Activated naive CD4-positive, alpha-beta T cell treated with anti-CD3 and anti-CD28 coated beads for 36 hours (primary cell): ENCODE data around the gene PARD3B. TPM values are rescaled to one million over a fixed set of nuclear protein-coding genes. Genes with fewer than 3 reads are reported as not detected.

Source experiments
- CTCF ChIA-PET: fragments of 350-600 bp; sonication (Branson Sonifier 250); formaldehyde crosslinking; loops from one replicate; lab custom pipeline; 2021; ENCODE audit warnings: antibody characterized with exemption; lab: Charles Lee
- DNase-seq: peaks from one replicate; pipeline ENCODE4 v3.0.0-alpha.2; 2020
- H3K27ac Mint-ChIP-seq: one replicate; pipeline ENCODE4 v1.8.0; 2021; ENCODE audit warnings: mild to moderate bottlenecking, mixed read lengths
- H3K27me3 Mint-ChIP-seq: one replicate; pipeline ENCODE4 v1.8.0; 2021; ENCODE audit warnings: low read depth, mixed read lengths
- H3K36me3 Mint-ChIP-seq: one replicate; pipeline ENCODE4 v1.8.0; 2021; ENCODE audit warnings: low read depth, mixed read lengths
- H3K4me1 Mint-ChIP-seq: one replicate; pipeline ENCODE4 v1.8.0; 2021; ENCODE audit warnings: low read depth, mixed read lengths
- H3K4me3 Mint-ChIP-seq: one replicate; pipeline ENCODE4 v1.8.0; 2021; ENCODE audit warnings: mild to moderate bottlenecking, moderate library complexity, mixed read lengths
- H3K9me3 Mint-ChIP-seq: one replicate; pipeline ENCODE4 v1.8.0; 2021; ENCODE audit warnings: mixed read lengths
- intact Hi-C: fragments of 100-400 bp; cut with micrococcal nuclease; formaldehyde crosslinking; loops from one replicate; pipeline ENCODE4 v1.15.1; 2023
- total RNA-seq, 2 experiments: library from RNA; stranded (reverse); gene quantifications; one replicate each; pipeline ENCODE4 v1.2.3, GENCODE V29; 2021

PARD3B gene
- total RNA-seq, 2 experiments from 2014 or later, result 0.15 to 0.43 TPM

DNA sequence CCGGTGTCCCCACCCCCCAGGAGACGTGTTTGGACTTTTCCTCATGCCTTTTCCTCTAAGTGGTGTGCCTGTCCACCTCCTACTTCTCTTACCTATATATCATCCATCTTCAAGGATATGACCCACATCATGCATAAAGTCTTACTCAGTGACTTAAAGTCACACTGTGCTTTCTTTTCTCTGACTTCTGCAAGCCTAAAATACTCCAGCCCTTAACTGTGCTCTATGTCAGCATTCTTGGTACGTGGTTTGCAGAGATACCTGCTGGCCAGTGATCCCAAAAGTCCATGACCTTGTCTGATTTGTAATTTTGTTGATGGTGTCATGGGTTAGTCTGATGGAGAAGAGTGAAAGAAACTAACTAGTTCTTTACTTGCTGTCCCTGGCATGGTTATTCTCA is 743.4 kb downstream of the PARD3B start:
- no peaks in the 10 kb centered on the region for H3K9me3 Mint-ChIP-seq
- intact Hi-C loops, result no loop called here
- H3K4me3 Mint-ChIP-seq, result no peak overlapping the region
- DNase-seq, result no peak
- CTCF ChIA-PET, result no interaction called here
- no peaks in the 10 kb centered on the region for H3K27me3 Mint-ChIP-seq
- no peaks in the 10 kb centered on the region for H3K4me1 Mint-ChIP-seq
- H3K27ac Mint-ChIP-seq, result no peak overlapping the region
- no peaks in the 10 kb centered on the region for H3K36me3 Mint-ChIP-seq

DNA sequence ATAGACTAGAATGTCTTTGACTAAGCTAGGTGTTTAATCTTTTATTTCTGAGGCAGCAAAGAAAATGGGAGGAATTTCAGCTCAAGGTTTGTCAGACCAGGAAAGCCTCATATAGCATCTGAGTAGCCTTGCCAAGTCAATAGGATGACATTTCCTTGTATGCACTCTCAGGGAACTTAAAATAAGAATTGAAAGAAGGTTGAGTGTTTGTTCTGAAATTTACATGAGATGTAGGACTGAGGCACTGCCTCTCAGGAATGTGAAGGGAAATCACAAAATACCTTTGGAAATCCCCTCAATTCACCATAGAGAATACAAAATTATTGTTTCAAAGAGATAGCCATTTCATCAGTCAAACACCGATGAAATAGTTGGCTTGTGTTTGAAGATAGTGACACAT is 745.0 kb downstream of the PARD3B start:
- intact Hi-C loops, result no loop called here
- H3K4me3 Mint-ChIP-seq, result no peak overlapping the region
- CTCF ChIA-PET, result interaction anchor here (0.5 kb wide), 1 partner anchor 17 kb away, joined by 3 read pairs; no protein-coding TSS in a partner anchor
- no peak for DNase-seq
- no peak overlapping the region for H3K27ac Mint-ChIP-seq
- no peaks in the 10 kb centered on the region for H3K36me3 Mint-ChIP-seq
- no peaks in the 10 kb centered on the region for H3K9me3 Mint-ChIP-seq
- H3K4me1 Mint-ChIP-seq, result no peaks in the 10 kb centered on the region
- H3K27me3 Mint-ChIP-seq, result no peaks in the 10 kb centered on the region

DNA sequence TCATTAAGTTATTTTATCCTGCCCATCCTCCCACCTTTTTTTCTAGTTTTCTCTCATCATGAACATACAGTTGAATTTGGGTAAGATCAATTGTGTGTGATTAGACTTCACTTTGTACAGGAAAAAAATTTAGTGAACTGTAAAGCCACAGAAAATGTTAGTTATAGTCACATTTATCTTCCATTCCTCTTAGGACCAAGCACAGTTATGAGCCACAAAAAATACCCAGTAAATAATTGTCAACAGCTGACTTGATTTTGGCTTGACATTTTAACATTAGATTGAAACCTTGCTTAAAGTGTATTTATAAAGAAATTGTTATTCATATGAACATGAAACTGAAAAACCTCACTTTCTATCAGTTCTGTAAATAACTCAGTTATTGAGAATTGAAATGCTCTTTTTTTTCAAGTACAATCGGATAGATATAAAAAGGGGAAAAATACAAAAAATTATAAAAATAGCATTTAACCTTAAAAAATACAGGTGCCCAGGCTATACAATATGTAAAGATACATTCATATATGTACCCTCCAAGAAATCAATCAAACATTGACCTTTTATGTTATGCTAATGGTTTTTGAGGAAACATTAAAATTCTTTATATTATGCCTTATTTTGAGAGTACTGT is 747.5 kb downstream of the PARD3B start:
- Mint-ChIP-seq H3K9me3 (no peaks in the 10 kb centered on the region), H3K27me3 (no peaks in the 10 kb centered on the region), H3K4me1 (no peaks in the 10 kb centered on the region), H3K4me3 (no peak overlapping the region), H3K36me3 (no peaks in the 10 kb centered on the region), H3K27ac (no peak overlapping the region)
- intact Hi-C loops, result no loop called here
- CTCF ChIA-PET, result no interaction called here
- no peak for DNase-seq

DNA sequence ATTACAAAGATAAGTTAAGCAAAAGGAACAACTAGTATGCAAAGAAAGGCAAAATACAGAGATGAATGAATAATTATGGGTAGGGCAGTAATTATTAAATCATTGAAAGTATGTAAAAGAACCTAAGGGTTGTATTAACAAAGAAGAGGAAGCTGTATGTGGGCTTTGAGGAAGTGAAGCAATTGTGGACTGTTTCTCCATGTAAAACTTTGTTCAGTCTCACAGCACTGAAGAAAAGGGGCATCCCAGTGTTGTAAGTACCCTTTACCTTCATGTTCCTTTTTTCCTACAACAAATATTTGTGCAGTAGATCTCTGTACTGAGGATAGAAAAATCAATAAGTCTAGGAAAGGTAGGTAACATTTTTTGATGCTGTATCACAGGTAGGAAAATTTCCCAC is 748.3 kb downstream of the PARD3B start:
- Mint-ChIP-seq H3K36me3 (no peaks in the 10 kb centered on the region), H3K9me3 (no peaks in the 10 kb centered on the region), H3K27ac (no peak overlapping the region), H3K27me3 (no peaks in the 10 kb centered on the region), H3K4me1 (no peaks in the 10 kb centered on the region), H3K4me3 (no peak overlapping the region)
- intact Hi-C loops, result no loop called here
- CTCF ChIA-PET, result interaction anchor here (0.7 kb wide), 1 partner anchor 487 kb away, joined by 3 read pairs; no protein-coding TSS in a partner anchor
- DNase-seq, result no peak

DNA sequence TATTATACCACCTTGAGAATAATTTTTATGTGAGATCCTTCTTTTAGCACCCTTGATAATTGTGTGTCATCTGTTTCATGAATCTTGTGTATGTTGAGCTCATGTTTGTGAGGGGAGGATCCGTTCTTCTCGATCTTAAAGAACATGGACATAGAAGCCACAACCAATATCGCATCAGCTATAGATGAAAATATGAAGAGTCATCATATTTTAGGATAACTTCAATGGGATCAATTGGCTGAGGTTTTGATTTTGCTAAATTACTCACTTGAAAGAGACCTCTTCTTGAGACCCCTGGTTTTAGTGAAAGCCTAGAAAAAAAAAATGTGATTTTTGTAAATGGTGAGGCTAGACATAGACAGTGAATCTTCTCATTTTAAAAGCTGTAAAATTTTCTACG is 751.7 kb downstream of the PARD3B start:
- no peak overlapping the region for H3K4me3 Mint-ChIP-seq

DNA sequence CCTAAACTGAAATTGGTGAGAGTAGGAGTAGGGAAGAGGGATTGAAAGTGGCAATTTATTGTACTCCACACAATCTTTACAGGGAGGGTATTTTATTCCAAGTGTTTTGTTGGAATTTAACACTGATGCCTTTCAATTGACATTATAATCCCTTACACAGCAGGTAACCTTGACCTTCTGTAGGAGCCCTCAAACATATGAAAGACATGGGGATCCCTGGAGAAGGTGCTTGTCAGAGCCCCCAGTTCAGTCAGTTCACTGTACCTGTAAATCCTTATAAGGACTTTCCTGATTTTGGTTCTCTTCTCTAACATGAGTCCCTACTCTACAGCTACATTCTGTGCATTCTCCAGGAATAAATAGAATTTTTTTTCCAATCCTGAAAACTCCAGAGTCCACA is 752.1 kb downstream of the PARD3B start:
- Mint-ChIP-seq H3K36me3 (no peaks in the 10 kb centered on the region), H3K27ac (no peak overlapping the region), H3K9me3 (no peaks in the 10 kb centered on the region), H3K4me3 (no peak overlapping the region), H3K27me3 (no peaks in the 10 kb centered on the region), H3K4me1 (no peaks in the 10 kb centered on the region)
- CTCF ChIA-PET, result no interaction called here
- intact Hi-C loops, result no loop called here
- DNase-seq, result no peak

More for the DNA sequence above, 751.7 kb downstream of the PARD3B start:
- H3K36me3 Mint-ChIP-seq, result no peaks in the 10 kb centered on the region
- no peaks in the 10 kb centered on the region for H3K27me3 Mint-ChIP-seq
- DNase-seq, result no peak
- no peak overlapping the region for H3K27ac Mint-ChIP-seq
- CTCF ChIA-PET, result no interaction called here
- H3K4me1 Mint-ChIP-seq, result no peaks in the 10 kb centered on the region
- intact Hi-C loops, result no loop called here
- H3K9me3 Mint-ChIP-seq, result no peaks in the 10 kb centered on the region

DNA sequence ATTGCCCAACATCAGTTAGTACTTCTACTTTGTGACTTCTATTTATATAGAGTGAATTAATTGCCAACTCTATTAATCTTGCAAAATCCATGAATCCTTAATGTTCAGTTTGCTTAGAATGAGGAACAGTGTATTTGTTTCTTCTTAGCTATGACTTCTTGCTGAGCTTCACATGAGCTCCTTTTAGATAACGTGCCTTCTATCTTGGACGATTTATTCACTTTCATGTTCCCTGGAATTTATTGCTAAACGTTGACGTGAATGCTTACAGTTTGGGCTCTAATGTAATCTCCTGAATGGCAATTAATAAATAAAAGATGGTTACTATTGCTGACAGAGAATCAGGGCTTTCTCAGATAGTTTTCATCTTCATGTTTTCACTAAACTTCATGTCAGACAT is 752.6 kb downstream of the PARD3B start:
- Mint-ChIP-seq H3K27me3 (no peaks in the 10 kb centered on the region), H3K9me3 (no peaks in the 10 kb centered on the region), H3K27ac (no peak overlapping the region), H3K4me3 (no peak overlapping the region), H3K4me1 (no peaks in the 10 kb centered on the region), H3K36me3 (no peaks in the 10 kb centered on the region)
- CTCF ChIA-PET, result no interaction called here
- intact Hi-C loops, result no loop called here
- DNase-seq, result no peak

DNA sequence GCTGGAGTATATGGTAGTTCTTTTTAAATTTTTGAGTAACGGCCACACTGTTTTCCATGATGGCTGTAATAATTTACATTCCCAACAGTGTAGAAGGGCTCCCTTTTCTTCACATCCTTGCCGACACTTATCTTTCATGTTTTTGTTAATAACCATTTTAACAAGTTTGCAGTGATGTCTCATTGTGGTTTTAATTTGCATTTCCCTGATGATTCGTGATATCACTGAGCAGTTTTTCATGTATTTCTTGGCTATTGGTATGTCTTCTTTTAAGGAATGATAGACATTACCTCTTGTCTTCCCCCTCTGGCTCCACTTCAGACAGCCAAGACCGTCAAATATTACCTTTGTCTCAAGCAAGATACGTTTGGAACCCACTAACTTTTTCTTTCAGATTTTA is 765.9 kb downstream of the PARD3B start:
- no peak overlapping the region for H3K27ac Mint-ChIP-seq
- DNase-seq, result no peak
- no peaks in the 10 kb centered on the region for H3K27me3 Mint-ChIP-seq
- CTCF ChIA-PET, result no interaction called here
- no peak overlapping the region for H3K4me3 Mint-ChIP-seq
- intact Hi-C loops, result no loop called here
- H3K36me3 Mint-ChIP-seq, result no peaks in the 10 kb centered on the region
- no peaks in the 10 kb centered on the region for H3K9me3 Mint-ChIP-seq
- H3K4me1 Mint-ChIP-seq, result peaks cover 3% of the 10 kb centered on the region

DNA sequence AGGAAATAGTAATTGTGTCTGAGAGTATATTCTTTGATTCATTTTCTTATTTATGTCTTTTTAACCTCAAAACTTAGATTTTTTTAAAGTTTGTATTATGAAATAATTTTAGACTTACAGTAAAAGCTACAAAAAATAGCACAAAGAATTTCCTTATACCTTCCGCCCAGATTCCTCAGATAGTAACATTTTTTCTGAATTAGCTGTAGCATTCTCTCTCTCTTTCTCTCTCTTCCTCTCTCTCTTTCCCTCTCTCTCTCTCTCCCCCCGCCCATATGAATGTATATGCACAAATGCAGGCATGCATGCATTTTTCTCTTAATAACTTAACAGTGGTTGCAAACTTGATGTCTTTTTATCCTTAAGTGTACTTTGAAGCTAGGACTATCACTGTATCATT is 776.0 kb downstream of the PARD3B start:
- Mint-ChIP-seq H3K36me3 (no peaks in the 10 kb centered on the region), H3K4me1 (no peaks in the 10 kb centered on the region), H3K4me3 (no peak overlapping the region), H3K9me3 (peaks cover 4% of the 10 kb centered on the region), H3K27ac (no peak overlapping the region), H3K27me3 (no peaks in the 10 kb centered on the region)
- no peak for DNase-seq
- intact Hi-C loops, result loop anchor here (10.0 kb wide), 1 partner anchor 446 kb away; no protein-coding TSS in a partner anchor
- CTCF ChIA-PET, result no interaction called here

DNA sequence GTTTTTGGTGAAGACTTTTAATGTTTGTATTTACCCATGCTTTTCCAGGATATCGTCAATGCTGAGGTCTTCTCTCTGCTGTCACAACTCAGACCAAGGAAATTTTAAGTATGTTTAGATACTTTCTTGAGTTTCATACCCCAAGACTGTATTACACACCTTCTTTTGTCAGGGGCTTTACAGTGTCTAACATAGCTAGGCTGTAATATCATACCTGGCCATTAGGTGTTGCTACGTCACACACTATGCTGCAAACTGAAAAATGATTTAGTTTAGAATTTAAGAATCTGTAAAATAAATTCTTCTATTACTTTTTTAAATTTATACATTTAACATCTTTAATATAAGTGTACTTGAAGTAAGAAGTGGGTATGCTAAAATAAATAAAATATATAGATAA is 778.7 kb downstream of the PARD3B start:
- peak; percentile 13 for DNase-seq
- H3K27ac Mint-ChIP-seq, result no peak overlapping the region
- CTCF ChIA-PET, result interaction anchor here (1.0 to 1.1 kb wide), 2 partner anchors 11 to 354 kb away, joined by 3 to 6 read pairs; no protein-coding TSS in a partner anchor

DNA sequence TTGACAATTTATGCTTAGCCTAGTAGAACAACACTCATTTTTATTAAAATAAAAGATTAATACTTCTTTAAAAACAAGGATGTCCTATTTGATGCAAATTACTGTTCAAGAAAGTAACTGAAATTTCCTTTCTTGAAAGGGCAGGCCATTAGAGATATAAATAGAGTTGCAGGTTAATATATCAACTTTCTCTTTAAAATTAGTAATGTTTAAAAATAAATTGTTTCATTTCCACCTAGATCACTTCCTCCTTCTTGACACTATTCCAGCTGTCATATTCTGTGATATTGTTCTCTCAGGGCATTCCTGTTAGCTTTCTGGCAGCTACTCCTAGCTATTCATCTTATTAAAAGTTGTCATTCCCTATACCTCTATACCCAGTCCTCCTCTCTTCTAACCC is 779.1 kb downstream of the PARD3B start:
- H3K4me3 Mint-ChIP-seq, result no peak overlapping the region
- no peaks in the 10 kb centered on the region for H3K36me3 Mint-ChIP-seq
- H3K9me3 Mint-ChIP-seq, result peaks cover 4% of the 10 kb centered on the region
- H3K27me3 Mint-ChIP-seq, result no peaks in the 10 kb centered on the region
- no peaks in the 10 kb centered on the region for H3K4me1 Mint-ChIP-seq
- intact Hi-C loops, result loop anchor here (1.0 to 10.0 kb wide), 4 partner anchors 352 to 489 kb away; no protein-coding TSS in a partner anchor
- DNase-seq, result no peak
- no peak overlapping the region for H3K27ac Mint-ChIP-seq
- CTCF ChIA-PET, result interaction anchor here (1.0 to 1.1 kb wide), 2 partner anchors 12 to 354 kb away, joined by 3 to 6 read pairs; no protein-coding TSS in a partner anchor

More for the DNA sequence above, 778.7 kb downstream of the PARD3B start:
- Mint-ChIP-seq H3K4me3 (no peak overlapping the region), H3K4me1 (no peaks in the 10 kb centered on the region), H3K36me3 (no peaks in the 10 kb centered on the region), H3K9me3 (peaks cover 4% of the 10 kb centered on the region), H3K27me3 (no peaks in the 10 kb centered on the region)
- intact Hi-C loops, result loop anchor here (1.0 to 10.0 kb wide), 4 partner anchors 352 to 489 kb away; no protein-coding TSS in a partner anchor

DNA sequence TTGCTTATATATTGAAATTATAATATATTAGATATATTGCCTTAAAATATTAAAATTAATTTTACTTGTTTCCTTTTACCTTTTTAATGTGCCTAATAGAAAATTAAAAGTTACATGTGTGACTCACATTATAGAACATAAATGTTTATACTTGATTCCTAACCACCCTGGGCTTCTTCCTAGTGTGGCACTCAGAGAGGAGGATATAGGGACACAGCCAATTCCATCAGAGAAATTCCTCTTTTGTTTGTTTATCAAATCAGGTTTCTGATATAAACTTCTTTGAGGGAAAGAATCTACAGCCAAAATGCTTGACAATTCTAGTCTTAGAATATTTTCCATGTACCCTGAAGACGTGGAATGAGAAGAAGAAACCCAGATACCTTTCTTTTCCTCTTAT is 788.1 kb downstream of the PARD3B start:
- DNase-seq, result no peak
- CTCF ChIA-PET, result no interaction called here
- H3K27me3 Mint-ChIP-seq, result no peaks in the 10 kb centered on the region
- intact Hi-C loops, result no loop called here
- no peak overlapping the region for H3K27ac Mint-ChIP-seq
- no peaks in the 10 kb centered on the region for H3K4me1 Mint-ChIP-seq
- H3K9me3 Mint-ChIP-seq, result peaks cover 15% of the 10 kb centered on the region
- H3K36me3 Mint-ChIP-seq, result peaks cover 4% of the 10 kb centered on the region
- no peak overlapping the region for H3K4me3 Mint-ChIP-seq

DNA sequence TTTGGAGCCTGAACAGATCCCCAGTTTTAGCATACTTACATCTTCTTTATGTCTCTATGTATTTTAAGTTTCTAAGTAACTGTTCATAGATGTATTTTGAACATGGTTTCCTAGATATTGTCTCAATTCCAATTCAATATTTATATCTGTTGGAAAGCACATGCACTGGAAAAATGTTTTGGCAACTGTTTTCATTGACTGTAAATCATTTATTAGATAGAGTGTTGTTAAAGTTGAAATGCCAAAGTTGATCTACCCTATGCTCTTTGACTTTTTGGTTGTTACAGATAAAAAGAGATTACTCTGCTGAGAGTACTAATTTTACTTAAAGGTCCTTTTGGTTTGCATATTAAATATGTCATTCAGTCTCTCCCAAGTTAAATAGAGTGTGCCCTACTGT is 792.0 kb downstream of the PARD3B start:
- intact Hi-C loops, result no loop called here
- Mint-ChIP-seq H3K27me3 (no peaks in the 10 kb centered on the region), H3K9me3 (peaks cover 15% of the 10 kb centered on the region), H3K4me3 (no peak overlapping the region), H3K27ac (no peak overlapping the region), H3K36me3 (peaks cover 4% of the 10 kb centered on the region), H3K4me1 (no peaks in the 10 kb centered on the region)
- no peak for DNase-seq
- CTCF ChIA-PET, result no interaction called here
